CD4-positive, alpha-beta T cell treated with Interleukin-6 at 100 ng/mL for 8 hours (primary cell): ENCODE data around the gene C11orf21.

Experiments
- DNase-seq: peaks from one replicate; pipeline ENCODE4 v3.0.0-alpha.2; 2020; ENCODE audit warnings: mixed read lengths, low spot score

C11orf21 gene

DNA sequence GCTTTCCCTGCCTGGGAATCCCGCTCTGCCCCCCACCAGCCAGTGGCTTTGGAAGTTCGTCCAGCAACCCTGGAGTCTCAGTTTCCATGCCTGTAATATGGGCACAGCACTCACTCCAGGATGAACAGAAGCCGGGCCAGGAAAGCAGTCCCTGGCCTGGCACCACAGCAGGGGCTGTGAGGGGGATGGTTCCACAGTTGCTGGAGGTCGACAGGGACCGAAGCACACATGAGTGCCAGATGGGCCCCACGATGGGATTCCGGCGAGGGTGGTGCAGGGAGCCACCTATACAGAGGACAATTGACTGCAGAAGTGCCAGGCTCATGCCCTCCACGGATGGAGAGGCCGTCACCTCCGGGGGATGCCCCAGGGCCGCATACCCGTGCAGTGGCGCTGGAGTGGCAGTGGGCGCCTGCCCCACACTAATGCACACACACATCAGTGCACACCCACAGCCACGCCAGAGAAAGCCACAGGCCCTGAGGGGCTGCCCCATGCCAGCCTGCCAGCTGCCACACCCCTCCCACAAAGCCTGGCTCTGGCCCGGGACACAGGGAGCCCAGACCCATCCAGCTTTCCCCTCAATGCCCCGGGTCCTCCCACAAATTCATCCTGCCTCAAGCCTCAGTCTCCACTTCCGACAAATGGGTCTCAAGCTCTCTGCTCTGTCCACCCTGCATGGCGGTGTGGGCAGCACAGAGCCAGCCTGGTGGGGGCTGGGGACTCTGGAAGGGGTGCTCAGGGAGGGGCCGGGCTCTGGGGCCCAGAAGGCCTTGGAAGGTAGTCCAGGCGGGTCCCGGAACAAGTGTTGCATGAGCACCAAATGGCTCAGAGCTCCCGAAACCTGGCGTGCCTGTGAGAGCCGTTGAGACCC is 41.0 kb downstream of the C11orf21 start:
- no peak for DNase-seq

DNA sequence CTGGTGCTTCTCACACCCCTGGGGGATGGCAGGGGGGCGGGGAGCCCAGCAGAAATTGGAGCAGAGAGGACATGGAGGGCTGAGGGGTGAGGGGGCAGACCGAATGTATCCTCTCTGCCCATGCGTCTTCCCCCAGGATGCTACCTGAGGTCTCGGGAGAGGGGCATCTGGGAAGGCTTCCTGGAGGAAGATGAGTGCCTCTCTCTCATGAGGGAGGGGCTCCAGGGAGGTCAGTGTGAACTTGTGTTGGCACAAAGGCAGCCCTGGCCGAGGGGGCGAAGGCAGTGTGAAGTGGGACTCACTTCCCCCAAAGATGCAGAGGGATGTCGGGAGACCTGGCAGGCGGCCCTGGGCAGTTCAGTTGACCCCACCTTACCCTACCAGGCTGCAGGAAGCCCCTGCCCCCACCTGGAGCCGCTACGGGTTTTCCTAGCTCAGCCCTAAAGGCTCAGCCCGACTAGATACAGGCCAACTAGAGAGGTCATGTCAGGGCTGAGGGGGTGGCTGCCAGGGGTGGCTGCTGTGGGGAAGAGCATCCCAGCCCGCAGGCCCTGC is 41.7 kb downstream of the C11orf21 start:
- DNase-seq: no peak

DNA sequence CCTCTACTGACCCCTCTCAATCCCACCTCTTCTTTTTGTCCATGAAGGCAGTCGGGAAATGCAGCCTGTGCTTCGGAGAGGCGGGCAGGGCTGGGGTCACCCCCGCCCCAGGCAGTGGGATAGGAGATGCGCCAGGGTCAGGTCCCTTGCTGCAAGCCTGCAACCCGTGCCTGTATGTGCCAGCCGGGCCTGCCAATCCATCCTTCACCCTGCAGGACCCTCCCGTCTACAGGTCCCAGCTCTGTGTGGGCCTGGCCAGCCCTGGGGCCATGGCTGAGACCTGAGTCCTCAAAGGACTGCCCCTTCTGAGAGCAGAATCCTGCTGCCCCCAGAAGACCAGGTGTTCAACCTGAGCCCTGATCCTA is 42.3 kb downstream of the C11orf21 start:
- no peak for DNase-seq

DNA sequence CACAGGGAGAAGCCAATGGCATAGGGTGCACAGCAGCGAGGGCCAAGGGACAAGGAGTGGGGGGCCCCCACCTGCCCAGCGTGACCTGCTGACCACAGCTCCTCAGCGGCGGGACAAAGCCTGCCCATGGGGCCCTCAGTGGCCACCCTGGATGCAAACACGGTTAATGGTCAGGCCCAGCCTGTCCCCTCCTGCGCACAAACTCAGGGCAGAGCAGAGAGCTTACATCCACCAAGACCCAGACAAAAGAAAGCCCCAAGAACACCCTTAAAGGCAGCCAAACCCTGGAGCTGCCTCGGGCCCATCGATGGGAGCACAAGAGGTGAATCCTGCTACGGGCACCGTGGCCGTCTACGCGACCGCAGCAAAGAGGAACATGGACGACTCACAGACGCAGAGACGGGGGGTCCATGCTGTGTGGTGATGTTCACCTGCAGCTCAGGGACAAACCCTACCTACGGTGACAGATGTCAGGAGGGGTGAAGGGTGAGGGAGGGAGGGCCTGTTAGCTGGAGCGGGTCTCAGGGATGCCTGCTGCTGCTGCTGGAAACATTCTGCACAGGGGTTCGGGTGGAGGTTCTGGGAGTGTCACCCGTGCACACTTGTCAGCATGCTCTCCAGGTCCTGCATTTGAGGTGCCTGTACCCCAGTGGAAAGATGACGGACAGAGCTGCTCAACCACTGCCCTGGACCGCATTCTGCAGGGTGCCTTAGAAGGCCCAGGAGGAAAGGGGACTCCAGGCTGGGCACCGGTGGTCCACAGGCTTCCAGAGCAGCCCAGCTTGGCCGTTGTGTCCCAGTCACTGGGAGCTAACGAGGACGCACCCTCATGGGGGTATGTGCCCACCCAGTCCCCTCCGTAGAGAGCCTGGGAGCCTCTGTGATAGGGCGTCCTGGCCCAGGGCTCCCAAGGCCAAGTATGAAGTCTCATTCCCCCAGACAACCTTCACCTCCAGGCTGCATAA is 42.9 kb downstream of the C11orf21 start:
- DNase-seq: no peak

DNA sequence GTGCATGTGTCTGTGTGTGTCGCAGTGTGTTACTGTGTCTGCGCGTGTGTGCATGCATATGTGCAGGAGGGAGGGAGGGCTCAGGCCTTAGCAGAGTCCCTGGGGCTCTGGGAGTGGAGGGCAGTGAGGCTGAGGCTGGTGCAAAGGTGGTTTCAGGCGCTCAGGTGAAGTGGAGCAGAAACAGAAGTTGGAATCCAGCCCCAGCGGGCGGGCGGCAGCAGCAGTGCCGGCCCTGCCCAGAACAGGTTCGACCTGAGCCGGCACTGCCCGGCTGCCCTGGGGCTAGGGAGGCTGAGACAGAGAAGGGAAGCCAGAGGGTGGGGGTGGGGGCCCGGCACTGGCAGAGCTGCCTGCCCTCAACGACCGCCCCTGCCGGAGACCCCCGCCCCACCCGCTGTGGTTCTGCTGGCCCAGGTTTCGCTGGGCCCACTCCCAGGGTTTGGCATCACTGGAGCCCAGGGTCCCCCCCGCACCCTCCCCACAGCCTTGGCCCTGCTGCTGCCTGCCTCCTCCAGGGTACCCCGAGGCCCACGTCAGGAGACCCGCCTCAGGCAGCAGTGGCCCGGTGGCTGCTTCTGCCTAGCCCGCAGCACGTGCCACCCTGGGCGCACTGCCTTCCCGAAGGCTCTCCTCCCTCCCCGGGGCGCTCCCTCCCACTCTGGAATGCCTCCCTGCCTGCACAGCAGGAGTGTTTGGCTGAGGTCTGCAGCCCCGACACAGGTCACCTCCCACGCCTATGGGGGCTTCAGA is 44.6 kb downstream of the C11orf21 start:
- no peak for DNase-seq

DNA sequence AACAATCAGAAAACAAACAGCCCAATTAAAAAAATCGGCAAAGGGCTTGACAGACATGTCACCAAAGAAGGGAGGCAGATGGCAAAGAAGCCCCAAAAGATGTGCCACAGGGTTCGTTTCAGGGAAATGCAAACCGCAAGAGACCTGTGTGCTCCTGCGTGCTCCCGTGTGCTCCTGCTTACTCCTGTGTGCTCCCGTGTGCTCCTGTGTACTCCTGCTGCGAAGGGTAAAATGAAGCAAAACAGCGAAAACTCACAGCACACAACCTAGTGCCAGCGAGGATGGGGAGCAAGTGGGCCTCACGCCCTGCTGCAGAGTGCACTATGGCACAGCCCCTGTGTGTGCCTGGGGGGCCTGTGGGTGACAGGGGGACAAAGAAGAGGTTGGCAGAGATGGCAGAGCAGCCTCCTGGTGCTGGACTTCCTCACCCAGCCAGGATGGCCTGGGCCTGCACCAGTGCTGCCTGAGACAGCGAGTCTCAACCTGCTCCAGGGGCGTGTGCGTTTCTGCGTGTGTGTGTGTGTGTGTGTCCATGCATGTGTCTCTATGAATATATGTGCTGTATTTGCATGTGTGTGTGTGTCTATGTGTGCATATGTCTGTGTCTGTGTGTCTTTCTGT is 45.3 kb downstream of the C11orf21 start:
- DNase-seq: no peak

DNA sequence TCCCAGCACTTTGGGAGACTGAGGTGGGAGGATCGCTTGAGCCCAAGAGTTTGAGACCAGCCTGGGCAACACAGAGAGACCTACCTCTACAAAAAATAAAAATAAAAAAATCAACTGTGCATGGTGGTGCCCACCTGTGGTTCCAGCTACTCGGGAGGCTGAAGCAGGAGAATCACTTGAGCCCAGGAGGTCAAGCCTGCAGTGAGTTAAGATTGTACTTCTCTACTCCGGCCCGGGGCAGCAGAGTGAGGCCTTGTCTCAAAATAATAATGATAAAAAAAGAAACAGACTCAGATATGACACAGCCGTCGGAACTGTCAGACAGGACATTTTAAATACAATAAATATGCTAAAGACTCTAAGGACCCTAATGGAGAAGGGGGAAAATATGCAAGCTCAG is 49.7 kb downstream of the C11orf21 start:
- no peak for DNase-seq

DNA sequence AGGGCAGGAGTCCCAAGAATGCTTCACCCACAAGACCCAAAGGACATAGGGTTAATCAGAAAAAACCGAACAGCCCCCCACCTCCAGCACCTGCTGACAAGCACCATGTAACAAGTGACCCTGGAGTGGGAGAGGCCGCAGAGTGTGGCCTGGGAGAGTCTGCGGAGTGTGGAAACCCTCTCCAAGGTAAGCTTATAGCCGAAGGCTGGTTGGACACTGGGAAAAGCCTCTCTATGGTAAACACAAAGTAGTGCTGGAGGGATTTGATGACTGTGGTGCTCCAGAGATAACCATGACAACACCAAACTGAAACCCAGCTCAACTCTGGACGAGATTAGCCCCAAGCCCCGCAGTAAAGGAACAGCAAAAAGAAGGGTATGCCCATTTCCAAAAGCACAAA is 50.6 kb downstream of the C11orf21 start:
- no peak for DNase-seq

DNA sequence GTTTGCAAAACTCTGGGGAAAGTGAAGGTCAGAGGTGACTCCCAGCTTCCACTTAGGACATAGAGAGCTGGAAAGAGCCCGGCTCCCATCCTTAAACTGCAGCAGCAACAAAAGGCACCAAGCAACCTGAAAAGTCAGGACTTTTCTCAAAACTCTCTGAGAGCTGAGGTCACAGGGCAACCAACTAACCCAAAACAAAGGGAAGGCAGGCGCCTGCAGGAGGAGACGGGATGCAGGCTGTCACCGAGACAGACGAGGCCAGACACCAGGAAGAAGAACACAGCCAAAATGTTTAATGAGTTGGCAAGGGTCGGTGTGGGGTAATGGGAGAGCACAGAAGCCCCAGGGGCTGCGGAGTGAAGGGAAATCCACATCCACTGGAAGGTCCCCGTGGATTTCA is 51.2 kb downstream of the C11orf21 start:
- no peak for DNase-seq

DNA sequence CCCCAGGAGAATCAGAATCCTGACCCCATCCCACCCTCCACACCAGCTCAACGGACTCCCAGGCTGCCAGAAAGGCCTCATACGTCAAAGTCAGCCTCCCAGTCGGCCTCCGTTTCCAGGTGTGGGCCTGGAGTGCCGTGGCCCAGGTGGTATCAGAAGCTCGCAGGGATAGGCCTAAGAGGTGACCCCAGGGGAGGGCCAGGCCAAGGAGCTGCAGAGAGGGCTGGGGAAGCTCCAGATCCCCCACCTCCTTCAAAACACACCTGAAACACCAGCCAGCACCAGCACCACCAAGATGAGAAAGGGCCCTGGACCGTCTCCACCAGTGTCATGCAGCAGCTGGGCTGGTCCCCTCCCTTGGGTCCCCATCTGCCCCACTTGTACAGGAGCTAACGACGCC is 51.7 kb downstream of the C11orf21 start:
- DNase-seq: no peak

DNA sequence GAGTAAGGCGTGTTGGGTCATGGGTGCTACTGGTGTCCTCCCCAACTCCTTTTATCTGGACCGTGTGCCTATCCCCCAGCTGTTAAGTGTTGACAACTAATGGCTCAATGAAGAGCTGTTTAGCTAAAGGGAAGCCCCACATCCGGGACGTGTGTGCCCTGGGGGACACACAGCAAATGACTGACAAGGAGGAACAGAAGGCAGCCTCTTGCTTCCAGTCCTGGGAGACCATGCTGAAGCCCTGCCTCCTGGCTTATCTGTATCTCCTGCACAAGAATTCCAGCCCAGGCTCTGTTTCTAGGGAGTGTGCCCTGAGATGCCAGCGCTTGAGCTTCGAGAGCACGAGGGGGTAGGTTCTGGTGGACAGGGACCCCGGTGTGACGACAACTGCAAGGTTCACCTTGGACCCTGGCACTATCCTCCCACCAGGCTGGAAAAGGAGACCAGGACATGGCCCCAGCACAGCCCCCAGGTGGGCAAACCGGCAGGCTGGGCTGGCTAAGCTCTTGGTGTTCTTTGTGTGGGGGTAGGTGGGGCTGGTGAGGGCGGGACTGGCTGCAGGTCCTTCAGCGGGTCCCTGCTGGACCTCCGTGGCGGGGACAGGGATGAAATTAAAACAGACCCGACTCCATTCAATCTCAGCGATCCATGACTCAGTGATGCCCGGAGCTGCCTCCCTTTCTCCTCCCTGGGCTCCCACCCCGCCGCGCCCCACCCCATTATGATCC is 52.4 kb downstream of the C11orf21 start:
- no peak for DNase-seq

DNA sequence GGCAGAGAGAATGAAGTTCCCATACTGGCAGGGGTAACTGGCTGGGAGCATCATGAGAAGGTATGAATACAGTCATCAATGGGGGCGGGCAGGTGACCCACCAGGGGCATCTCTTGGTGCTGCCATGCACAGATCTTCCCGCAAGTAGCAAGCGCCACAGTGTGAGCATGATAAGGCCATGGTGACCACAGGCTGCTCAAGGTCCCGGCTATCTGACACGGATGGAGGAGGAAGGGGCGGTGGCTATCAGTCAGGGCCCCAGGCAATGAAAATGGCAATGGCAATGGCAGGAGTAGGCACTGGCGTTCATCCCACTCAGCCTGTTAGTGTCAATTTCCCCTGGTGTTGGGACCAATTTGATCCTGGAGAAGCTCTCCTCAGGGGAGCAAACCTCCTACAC is 53.0 kb downstream of the C11orf21 start:
- no peak for DNase-seq

DNA sequence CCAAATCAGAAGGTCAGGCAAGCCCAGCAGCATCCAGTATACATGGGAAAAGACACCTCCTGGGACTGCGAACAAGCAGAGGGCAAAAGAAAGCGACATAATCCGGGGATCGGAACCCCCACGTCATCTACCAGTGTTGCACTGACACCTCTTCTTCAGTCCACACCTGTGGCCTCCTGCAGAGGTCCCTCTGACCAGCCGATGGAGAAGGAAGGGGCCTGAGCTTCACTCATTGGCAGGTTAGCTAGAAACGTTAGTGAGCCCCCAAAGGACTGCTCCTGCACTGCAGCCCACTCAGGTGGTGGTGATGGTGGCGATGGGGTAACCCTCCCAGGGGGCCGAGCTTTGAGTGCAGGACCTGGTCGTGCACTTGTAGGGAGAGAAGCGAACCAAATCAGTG is 53.5 kb downstream of the C11orf21 start:
- no peak for DNase-seq

DNA sequence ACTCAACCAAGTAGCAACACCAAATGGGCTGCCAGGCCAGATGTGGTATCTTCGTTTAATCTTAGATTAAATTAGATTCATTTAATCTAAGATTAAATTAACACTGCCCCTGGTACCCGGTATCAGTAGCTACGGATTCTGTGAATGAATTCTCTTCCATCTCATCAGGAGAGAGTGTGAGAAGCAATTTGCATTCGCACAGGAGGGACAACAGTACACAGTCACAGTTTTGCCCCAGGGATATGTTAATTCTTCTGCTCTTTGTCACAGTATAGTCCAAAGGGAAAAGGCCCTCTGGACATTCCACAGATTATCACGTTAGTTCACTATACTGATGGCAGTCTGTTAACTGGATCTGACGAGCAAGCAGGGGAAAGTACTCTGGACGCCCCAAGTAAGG is 54.2 kb downstream of the C11orf21 start:
- DNase-seq: no peak
